Hepatocyte (in vitro differentiated cells): ENCODE data around the gene CTAG1A. TPM values are rescaled to one million over a fixed set of nuclear protein-coding genes. Genes with fewer than 3 reads are reported as not detected.

Experiments
- DNase-seq: peaks from one replicate; pipeline ENCODE4 v3.0.0-alpha.2; 2016; ENCODE audit warnings: low spot score
- H2AFZ ChIP-seq: fragments of 200-600 bp; sonication (generic); 2 replicates; pipeline ENCODE4 v1.6.0; 2016; ENCODE audit warnings: antibody characterized with exemption, mild to moderate bottlenecking
- H3K27ac ChIP-seq: fragments of 200-600 bp; sonication (generic); 2 replicates; pipeline ENCODE4 v1.5.1; 2016; ENCODE audit warnings: mild to moderate bottlenecking
- H3K27me3 ChIP-seq: fragments of 200-600 bp; sonication (generic); 2 replicates; pipeline ENCODE4 v1.6.1; 2016
- H3K36me3 ChIP-seq: fragments of 200-600 bp; sonication (generic); replicated peaks from 2 replicates; pipeline ENCODE4 v1.5.1; 2016; ENCODE audit warnings: low read depth; ENCODE audit not compliant: insufficient read depth
- H3K4me1 ChIP-seq: fragments of 200-600 bp; sonication (generic); 2 replicates; pipeline ENCODE4 v1.5.1; 2016; ENCODE audit warnings: mild to moderate bottlenecking, moderate library complexity; ENCODE audit not compliant: insufficient read depth
- H3K4me2 ChIP-seq: fragments of 200-600 bp; sonication (generic); 2 replicates; pipeline ENCODE4 v1.6.0; 2016
- H3K4me3 ChIP-seq: fragments of 200-600 bp; sonication (generic); 2 replicates; pipeline ENCODE4 v1.5.1; 2016; ENCODE audit warnings: mild to moderate bottlenecking
- H3K79me2 ChIP-seq: fragments of 200-600 bp; sonication (generic); 2 replicates; pipeline ENCODE4 v1.6.0; 2017; ENCODE audit warnings: mild to moderate bottlenecking
- H3K9me2 ChIP-seq: fragments of 200-600 bp; sonication (generic); replicated peaks from 2 replicates; pipeline ENCODE4 v1.6.0; 2017; ENCODE audit warnings: mild to moderate bottlenecking; ENCODE audit not compliant: insufficient read depth
- H3K9me3 ChIP-seq: fragments of 200-600 bp; sonication (generic); 2 replicates; pipeline ENCODE4 v1.5.1; 2016; ENCODE audit warnings: low read depth, mild to moderate bottlenecking
- H4K20me1 ChIP-seq: fragments of 200-600 bp; sonication (generic); 2 replicates; pipeline ENCODE4 v1.6.0; 2016; ENCODE audit warnings: mild to moderate bottlenecking; ENCODE audit not compliant: insufficient read depth, poor library complexity, severe bottlenecking
- CTCF ChIP-seq: fragments of 200-600 bp; sonication (generic); IDR thresholded peaks from 2 replicates; pipeline ENCODE4 v1.5.1; 2016; ENCODE audit warnings: antibody characterized with exemption, mild to moderate bottlenecking; ENCODE audit not compliant: poor library complexity
- EZH2 ChIP-seq: fragments of 200-600 bp; sonication (generic); IDR thresholded peaks from 2 replicates; pipeline ENCODE4 v1.6.1; 2016; ENCODE audit warnings: antibody characterized with exemption, mild to moderate bottlenecking, borderline replicate concordance
- EZH2phosphoT487 ChIP-seq: fragments of 200-600 bp; sonication (generic); IDR thresholded peaks from one replicate; pipeline ENCODE4 v1.6.1; 2018; ENCODE audit warnings: antibody characterized with exemption, mild to moderate bottlenecking, low read depth, moderate library complexity; ENCODE audit not compliant: unreplicated experiment, severe bottlenecking
- WGBS: methylation state at CpG from one replicate; pipeline ENCODE4 v1.1.6; 2016; ENCODE audit warnings: low lambda C conversion rate; ENCODE audit errors: missing lambda C conversion rate; 5-methylcytosine and 5-hydroxymethylcytosine counted together
- polyA plus RNA-seq: library from polyadenylated mRNA; unstranded; fragments of >200 nt; fragmentation: Nextera tagmentation; extraction: Ambion mirVana; gene quantifications from 2 replicates; pipeline ENCODE4 v1.2.1, GENCODE V29; 2016
- total RNA-seq: library from RNA; depleted of rRNA; stranded (reverse); fragments of >200 nt; gene quantifications from 2 replicates; pipeline ENCODE4 v1.2.3, GENCODE V29; 2014

The CTAG1A gene
- total and polyA plus RNA-seq, 2 experiments from 2014 or later = not detected

DNA sequence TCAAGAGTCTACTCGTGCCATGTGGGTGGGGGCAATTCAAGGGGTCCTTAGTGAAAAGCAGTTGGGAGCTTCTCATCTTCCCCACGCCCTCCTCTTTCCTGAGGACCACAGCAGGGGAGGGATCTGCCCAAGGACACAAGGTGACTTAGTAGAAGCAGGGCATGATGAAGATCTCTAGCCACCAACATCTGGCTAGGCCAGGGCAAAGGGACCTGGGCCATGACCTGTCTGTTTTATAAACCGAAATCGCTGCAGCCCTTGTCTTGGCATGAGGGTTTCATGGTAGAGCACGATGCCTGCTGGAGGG lies 43.4 kb upstream of the CTAG1A start:
- TF ChIP-seq CTCF (no peak), EZH2phosphoT487 (no peak), EZH2 (no peak)
- Histone ChIP-seq H3K4me1 (peaks cover 13% of the 10 kb centered on the region), H3K36me3 (no peaks in the 10 kb centered on the region), H3K9me2 (no peaks in the 10 kb centered on the region), H3K9me3 (no peaks in the 10 kb centered on the region), H3K4me2 (peak overlapping the region; percentile 39), H3K27ac (peak overlapping the region; percentile 82), H3K27me3 (no peaks in the 10 kb centered on the region), H3K4me3 (no peak overlapping the region), H2AFZ (no peak overlapping the region), H3K79me2 (no peaks in the 10 kb centered on the region), H4K20me1 (no peaks in the 10 kb centered on the region)
- no peak for DNase-seq
- WGBS = 77% methylated on average over 5 of the region's 5 CpGs

DNA sequence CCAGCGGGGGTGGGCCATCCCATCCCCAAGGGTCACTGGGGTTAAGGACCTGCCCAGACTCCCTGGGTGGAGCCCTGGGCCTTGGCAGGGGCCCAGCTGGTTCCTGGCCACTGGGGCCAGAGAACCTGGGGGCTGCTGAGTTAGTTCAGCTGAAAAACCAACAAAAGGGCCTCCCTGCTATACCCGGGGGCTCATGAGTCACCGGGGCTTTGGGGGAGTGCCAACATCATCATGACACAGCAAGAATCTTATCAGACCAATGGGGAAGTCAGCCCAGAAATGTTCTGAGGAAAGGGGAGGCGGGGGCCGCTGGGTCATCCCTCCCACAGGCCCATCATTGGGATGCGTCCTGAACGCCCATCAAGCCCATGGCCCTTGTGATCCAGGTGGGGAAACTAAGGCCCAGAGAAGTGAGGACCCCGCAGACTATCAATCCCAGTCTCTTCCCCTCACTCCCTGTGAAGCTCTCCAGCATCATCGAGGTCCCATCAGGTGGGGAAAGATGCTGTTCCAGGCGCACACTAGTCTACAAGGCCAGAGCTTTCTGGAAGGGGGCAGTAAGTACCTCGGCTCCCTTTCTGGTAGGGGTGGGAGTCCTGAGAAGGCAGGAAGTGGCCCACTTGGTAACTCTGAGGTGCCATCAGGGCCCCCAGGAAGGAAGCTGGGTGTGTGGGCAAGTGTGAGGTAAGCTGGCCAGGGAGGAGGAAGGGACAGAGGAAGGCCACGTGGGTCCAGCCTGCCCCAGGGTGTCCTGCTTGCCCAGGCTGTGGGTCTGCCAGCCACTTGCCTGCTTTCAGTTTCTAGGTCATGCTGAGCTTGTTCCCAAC lies 42.8 kb upstream of the CTAG1A start:
- peak overlapping the region; percentile 82 for H3K27ac ChIP-seq
- 67% methylated on average over 12 of the region's 12 CpGs for WGBS
- peak overlapping the region; percentile 39 for H3K4me2 ChIP-seq
- peak; percentile 68 for DNase-seq
- H4K20me1 ChIP-seq = no peaks in the 10 kb centered on the region
- H3K79me2 ChIP-seq = no peaks in the 10 kb centered on the region
- no peaks in the 10 kb centered on the region for H3K9me2 ChIP-seq
- H3K4me3 ChIP-seq = no peak overlapping the region
- H3K4me1 ChIP-seq = peaks cover 13% of the 10 kb centered on the region
- no peaks in the 10 kb centered on the region for H3K36me3 ChIP-seq
- H3K27me3 ChIP-seq = no peaks in the 10 kb centered on the region
- no peak for TF ChIP-seq EZH2
- TF ChIP-seq CTCF = no peak
- no peak for TF ChIP-seq EZH2phosphoT487
- H2AFZ ChIP-seq = no peak overlapping the region
- no peaks in the 10 kb centered on the region for H3K9me3 ChIP-seq

- DNase-seq = no peak
- no peaks in the 10 kb centered on the region for H3K27me3 ChIP-seq
- H3K4me1 ChIP-seq = peaks cover 13% of the 10 kb centered on the region
- no peaks in the 10 kb centered on the region for H3K79me2 ChIP-seq
- 85% methylated on average over 20 of the region's 20 CpGs for WGBS
- peak overlapping the region; percentile 82 for H3K27ac ChIP-seq
- H3K9me3 ChIP-seq = no peaks in the 10 kb centered on the region
- no peak overlapping the region for H2AFZ ChIP-seq
- no peaks in the 10 kb centered on the region for H3K9me2 ChIP-seq
- H3K4me2 ChIP-seq = peak overlapping the region; percentile 39
- no peaks in the 10 kb centered on the region for H4K20me1 ChIP-seq
- H3K4me3 ChIP-seq = no peak overlapping the region
- H3K36me3 ChIP-seq = no peaks in the 10 kb centered on the region
- no peak for TF ChIP-seq EZH2phosphoT487
- TF ChIP-seq EZH2 = no peak
- TF ChIP-seq CTCF = no peak
Measured at GRCh38 chrX:154542723-154543424, 42.1 kb upstream of the CTAG1A start.
